ENCODE data around the gene ALOX12. TPM values are rescaled to one million over a fixed set of nuclear protein-coding genes. Genes with fewer than 3 reads are reported as not detected.
A peak's percentile ranks its signal among the peaks of the same experiment; 100 is the strongest.

The ALOX12 gene
- total RNA-seq, 1 experiment from 2014 or later = not detected

- peaks cover 11 to 14% of the 10 kb centered on the region in 2 experiments; a peak in 3 of 4 replicates for H3K36me3 ChIP-seq (ENCODE audit: control insufficient read depth in 1 of 2, insufficient read depth in 2 of 2, low read length in 2 of 2)
- no TSS peak for BruUV-seq (replicated peaks)
- TF ChIP-seq RAD21 (IDR thresholded peaks at IDR 0.05; ENCODE audit: low read depth) (peak; percentile 36; the same call in 1 of the 2 replicates), SIN3A (IDR thresholded peaks at IDR 0.05; ENCODE audit: low read depth) (no peak), CTCF (IDR thresholded peaks at IDR 0.05 in 2 of 3, conservative IDR thresholded peaks at IDR 0.05 in 1 of 3; ENCODE audit: borderline replicate concordance in 1 of 3, insufficient read depth in 1 of 3, low read depth in 2 of 3, low read length in 2 of 3) (peak; percentile 27 to 67 (median 60); a peak in 5 of 6 replicates)
- no peak overlapping the region for H3K9ac ChIP-seq (ENCODE audit: low read length)
- no peaks in the 10 kb centered on the region for H3K4me1 ChIP-seq (ENCODE audit: control insufficient read depth in 1 of 2, insufficient read depth in 2 of 2, low read length in 2 of 2)
- no peak overlapping the region for H3K4me3 ChIP-seq (replicated peaks in 1 of 2; ENCODE audit: low read depth in 1 of 2, low read length in 2 of 2)
- no peaks in the 10 kb centered on the region for H3K9me3 ChIP-seq (ENCODE audit: control insufficient read depth in 1 of 2, insufficient read depth in 1 of 2, low read depth in 1 of 2, low read length in 2 of 2)
- ATAC-seq (peak; percentile 51; the same call in 1 of the 2 replicates), DNase-seq (ENCODE audit: low read depth, low spot score) (no peak)
- ChIA-PET RAD21 (ENCODE audit: low non-redundant PET in 1 of 2, low total read pairs in 2 of 2, uncharacterized antibody in 2 of 2, unreplicated experiment in 2 of 2) (no interaction called here), POLR2A (no interaction called here), CTCF (interaction anchor here (3.4 kb wide), 1 partner anchor 158 kb away, joined by 84 read pairs; no protein-coding TSS in a partner anchor)
- peaks cover 4% of the 10 kb centered on the region; the same call in 1 of the 2 replicates for H4K20me1 ChIP-seq (ENCODE audit: insufficient read depth)
- intact Hi-C loops (cut with micrococcal nuclease) = loop anchor here (1.0 kb wide), 1 partner anchor 335 kb away; no protein-coding TSS in a partner anchor
- no peak overlapping the region for H2AFZ ChIP-seq (ENCODE audit: low read depth, low read length, poor library complexity, severe bottlenecking)
- H3K4me2 ChIP-seq (ENCODE audit: low read length) = no peak overlapping the region
- H3K79me2 ChIP-seq (ENCODE audit: insufficient read depth, low read length) = no peaks in the 10 kb centered on the region; the same call in 1 of the 2 replicates
- no peaks in the 10 kb centered on the region for H3K27me3 ChIP-seq (ENCODE audit: insufficient read depth, low read length)
- no peak overlapping the region for H3K27ac ChIP-seq (ENCODE audit: low read depth, low read length)
- H3K9me2 ChIP-seq (ENCODE audit: insufficient read depth) = no peaks in the 10 kb centered on the region
Observed at GRCh38 chr17:7001318-7001961, 5.6 kb downstream of the ALOX12 start.

GRCh38 chr17:7002288-7003047 lies 6.6 kb downstream of the ALOX12 start:
- ChIA-PET RAD21 (ENCODE audit: low non-redundant PET in 1 of 2, low total read pairs in 2 of 2, uncharacterized antibody in 2 of 2, unreplicated experiment in 2 of 2) (no interaction called here), POLR2A (no interaction called here), CTCF (interaction anchor here (1.1 to 3.4 kb wide), 3 partner anchors 92 to 159 kb away, joined by 6 to 84 read pairs (median 30); no protein-coding TSS in a partner anchor)
- Histone ChIP-seq H3K27ac (ENCODE audit: low read depth, low read length) (no peak overlapping the region), H3K79me2 (ENCODE audit: insufficient read depth, low read length) (peaks cover 5% of the 10 kb centered on the region), H3K4me3 (replicated peaks in 1 of 2; ENCODE audit: low read depth in 1 of 2, low read length in 2 of 2) (no peak overlapping the region), H3K27me3 (ENCODE audit: insufficient read depth, low read length) (no peaks in the 10 kb centered on the region), H2AFZ (ENCODE audit: low read depth, low read length, poor library complexity, severe bottlenecking) (no peak overlapping the region), H3K9me3 (ENCODE audit: control insufficient read depth in 1 of 2, insufficient read depth in 1 of 2, low read depth in 1 of 2, low read length in 2 of 2) (no peaks in the 10 kb centered on the region), H4K20me1 (ENCODE audit: insufficient read depth) (peaks cover 4% of the 10 kb centered on the region; the same call in 1 of the 2 replicates), H3K36me3 (ENCODE audit: control insufficient read depth in 1 of 2, insufficient read depth in 2 of 2, low read length in 2 of 2) (peaks cover 11 to 14% of the 10 kb centered on the region in 2 experiments; a peak in 3 of 4 replicates), H3K9ac (ENCODE audit: low read length) (no peak overlapping the region), H3K9me2 (ENCODE audit: insufficient read depth) (no peaks in the 10 kb centered on the region), H3K4me1 (ENCODE audit: control insufficient read depth in 1 of 2, insufficient read depth in 2 of 2, low read length in 2 of 2) (no peaks in the 10 kb centered on the region), H3K4me2 (ENCODE audit: low read length) (no peak overlapping the region)
- intact Hi-C loops (cut with micrococcal nuclease) = no loop called here
- ATAC-seq (no peak), DNase-seq (ENCODE audit: low read depth, low spot score) (no peak)
- TF ChIP-seq MAX (IDR thresholded peaks at IDR 0.05) = no peak
- TF ChIP-seq CTCF (IDR thresholded peaks at IDR 0.05 in 2 of 3, conservative IDR thresholded peaks at IDR 0.05 in 1 of 3; ENCODE audit: borderline replicate concordance in 1 of 3, insufficient read depth in 1 of 3, low read depth in 2 of 3, low read length in 2 of 3) = no peak
- BruUV-seq (replicated peaks) = no TSS peak

All from HCT116 (cell line).